ENCODE measurements around the gene CNDP1. TPM values are rescaled to one million over a fixed set of nuclear protein-coding genes. Genes with fewer than 3 reads are reported as not detected.

Gene CNDP1
- polyA plus RNA-seq, 3 donors: not detected

DNA sequence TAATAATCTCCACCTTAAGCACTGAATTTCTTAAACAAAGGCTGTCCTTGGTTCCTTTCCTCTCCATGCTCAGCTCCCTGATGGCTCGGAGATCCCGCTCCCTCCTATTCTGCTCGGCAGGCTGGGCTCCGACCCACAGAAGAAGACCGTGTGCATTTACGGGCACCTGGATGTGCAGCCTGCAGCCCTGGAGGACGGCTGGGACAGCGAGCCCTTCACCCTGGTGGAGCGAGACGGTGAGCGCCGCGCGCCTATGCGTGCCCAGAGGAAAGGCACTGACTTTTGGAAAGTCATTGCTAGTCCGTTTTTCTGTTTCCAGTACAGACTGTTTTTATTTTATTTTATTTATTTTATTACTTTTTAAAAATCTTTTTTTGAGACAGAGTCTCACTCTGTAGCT is 28.5 kb upstream of the CNDP1 start:
- Histone ChIP-seq H3K9me3 (replicated peaks in 1 of 2; ENCODE audit: control insufficient read depth in 1 of 2, insufficient read depth in 1 of 2, low read length in 2 of 2) (no peaks in the 10 kb centered on the region), H3K4me2 (replicated peaks; ENCODE audit: extremely low read depth, low read length, poor library complexity, severe bottlenecking) (no peak overlapping the region), H4K20me1 (ENCODE audit: insufficient read depth, low read length) (peaks cover 40% of the 10 kb centered on the region), H3K79me2 (ENCODE audit: insufficient read depth, low read length) (peaks cover 36% of the 10 kb centered on the region), H2AFZ (ENCODE audit: insufficient read depth, low read depth, low read length, poor library complexity, severe bottlenecking) (no peak overlapping the region), H3K4me1 (ENCODE audit: control insufficient read depth in 1 of 2, insufficient read depth in 2 of 2, low read length in 2 of 2) (peaks cover 15 to 22% of the 10 kb centered on the region in 2 donors), H3K36me3 (replicated peaks in 1 of 2; ENCODE audit: control insufficient read depth in 1 of 2, insufficient read depth in 2 of 2, low read length in 2 of 2) (peaks cover 81 to 97% of the 10 kb centered on the region in 2 donors), H3K4me3 (replicated peaks in 1 of 3; ENCODE audit: low read depth in 2 of 3, low read length in 3 of 3) (no peak overlapping the region), H3K27me3 (ENCODE audit: control insufficient read depth in 2 of 2, insufficient read depth in 2 of 2, low read length in 2 of 2) (no peaks in the 10 kb centered on the region), H3K9ac (ENCODE audit: insufficient read depth, low read length, poor library complexity, severe bottlenecking) (no peak overlapping the region), H3K27ac (ENCODE audit: low read depth in 1 of 2, low read length in 2 of 2) (no peak overlapping the region)
- no peak for DNase-seq
- TF ChIP-seq, protein P1, sequence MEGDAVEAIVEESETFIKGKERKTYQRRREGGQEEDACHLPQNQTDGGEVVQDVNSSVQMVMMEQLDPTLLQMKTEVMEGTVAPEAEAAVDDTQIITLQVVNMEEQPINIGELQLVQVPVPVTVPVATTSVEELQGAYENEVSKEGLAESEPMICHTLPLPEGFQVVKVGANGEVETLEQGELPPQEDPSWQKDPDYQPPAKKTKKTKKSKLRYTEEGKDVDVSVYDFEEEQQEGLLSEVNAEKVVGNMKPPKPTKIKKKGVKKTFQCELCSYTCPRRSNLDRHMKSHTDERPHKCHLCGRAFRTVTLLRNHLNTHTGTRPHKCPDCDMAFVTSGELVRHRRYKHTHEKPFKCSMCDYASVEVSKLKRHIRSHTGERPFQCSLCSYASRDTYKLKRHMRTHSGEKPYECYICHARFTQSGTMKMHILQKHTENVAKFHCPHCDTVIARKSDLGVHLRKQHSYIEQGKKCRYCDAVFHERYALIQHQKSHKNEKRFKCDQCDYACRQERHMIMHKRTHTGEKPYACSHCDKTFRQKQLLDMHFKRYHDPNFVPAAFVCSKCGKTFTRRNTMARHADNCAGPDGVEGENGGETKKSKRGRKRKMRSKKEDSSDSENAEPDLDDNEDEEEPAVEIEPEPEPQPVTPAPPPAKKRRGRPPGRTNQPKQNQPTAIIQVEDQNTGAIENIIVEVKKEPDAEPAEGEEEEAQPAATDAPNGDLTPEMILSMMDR (IDR thresholded peaks at IDR 0.05): no peak
- Mint-ChIP-seq H3K4me3 (no peak overlapping the region), H3K27ac (peak overlapping the region in 2 of 7 donors; percentile 28 to 73), H3K27me3 (ENCODE audit: low read depth in 3 of 3) (no peaks in the 10 kb centered on the region), H3K9me3 (no peaks in the 10 kb centered on the region), H3K4me1 (peaks cover 32% of the 10 kb centered on the region), H3K36me3 (peaks cover 89 to 95% of the 10 kb centered on the region in 2 donors)
- intact Hi-C loops (cut with micrococcal nuclease): no loop called here
- 100% methylated on average over 8 of the region's 16 CpGs for WGBS (ENCODE audit: insufficient coverage)

DNA sequence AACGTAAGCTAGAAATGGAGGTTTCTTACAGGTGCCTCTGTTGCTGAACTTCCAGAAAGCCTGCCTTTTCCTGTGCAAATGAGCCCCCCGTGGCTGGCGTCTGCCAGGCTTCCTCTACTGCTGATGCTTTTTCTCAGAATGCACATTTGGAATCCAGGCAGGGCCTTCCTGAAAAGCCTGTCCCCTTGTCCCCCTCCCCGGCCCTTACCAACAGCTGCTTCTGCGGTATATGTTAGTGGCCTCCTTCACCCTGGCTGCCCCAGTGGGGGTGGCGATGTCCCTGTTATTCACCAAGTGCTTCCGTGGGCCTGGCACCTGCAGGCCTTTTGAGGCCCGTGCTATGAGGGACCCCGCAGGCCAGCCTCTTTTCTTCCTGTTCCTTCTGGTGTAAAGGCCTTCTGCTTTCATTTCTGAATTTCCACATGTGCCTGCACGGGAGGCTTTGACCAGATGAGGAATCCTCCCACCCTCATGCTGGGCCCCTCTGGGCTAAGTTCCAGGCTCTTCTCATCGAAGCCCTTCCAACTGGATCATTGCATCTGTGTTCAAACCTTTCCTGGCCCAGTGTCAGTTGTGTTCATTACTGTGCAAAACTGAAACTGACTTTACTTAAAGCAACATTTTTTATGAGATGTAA is 27.7 kb upstream of the CNDP1 start:
- Histone ChIP-seq H3K9me3 (replicated peaks in 1 of 2; ENCODE audit: control insufficient read depth in 1 of 2, insufficient read depth in 1 of 2, low read length in 2 of 2) (no peaks in the 10 kb centered on the region), H3K4me2 (replicated peaks; ENCODE audit: extremely low read depth, low read length, poor library complexity, severe bottlenecking) (no peak overlapping the region), H3K27me3 (ENCODE audit: control insufficient read depth in 2 of 2, insufficient read depth in 2 of 2, low read length in 2 of 2) (no peaks in the 10 kb centered on the region), H2AFZ (ENCODE audit: insufficient read depth, low read depth, low read length, poor library complexity, severe bottlenecking) (no peak overlapping the region), H3K9ac (ENCODE audit: insufficient read depth, low read length, poor library complexity, severe bottlenecking) (no peak overlapping the region), H3K27ac (ENCODE audit: low read depth in 1 of 2, low read length in 2 of 2) (peak overlapping the region; percentile 38 to 60), H3K4me3 (replicated peaks in 1 of 3; ENCODE audit: low read depth in 2 of 3, low read length in 3 of 3) (no peak overlapping the region), H3K36me3 (replicated peaks in 1 of 2; ENCODE audit: control insufficient read depth in 1 of 2, insufficient read depth in 2 of 2, low read length in 2 of 2) (peaks cover 89 to 99% of the 10 kb centered on the region in 2 donors), H3K4me1 (ENCODE audit: control insufficient read depth in 1 of 2, insufficient read depth in 2 of 2, low read length in 2 of 2) (peaks cover 7 to 14% of the 10 kb centered on the region in 2 donors), H3K79me2 (ENCODE audit: insufficient read depth, low read length) (peaks cover 28% of the 10 kb centered on the region), H4K20me1 (ENCODE audit: insufficient read depth, low read length) (peaks cover 42% of the 10 kb centered on the region)
- peaks cover 24% of the 10 kb centered on the region for H3K4me1 Mint-ChIP-seq
- 13% methylated on average over 11 of the region's 11 CpGs for WGBS (ENCODE audit: insufficient coverage)
- TF ChIP-seq, protein P1 (IDR thresholded peaks at IDR 0.05): no peak
- no peaks in the 10 kb centered on the region for H3K9me3 Mint-ChIP-seq
- intact Hi-C loops (cut with micrococcal nuclease): no loop called here
- no peak overlapping the region for H3K4me3 Mint-ChIP-seq
- peak overlapping the region in 5 of 7 donors; percentile 47 to 85 (median 74) for H3K27ac Mint-ChIP-seq
- DNase-seq: no peak
- peaks cover 0 to 1% (median 0%) of the 10 kb centered on the region in 3 donors for H3K27me3 Mint-ChIP-seq (ENCODE audit: low read depth in 3 of 3)
- H3K36me3 Mint-ChIP-seq: peaks cover 92 to 96% of the 10 kb centered on the region in 2 donors
